Immature natural killer cell (primary cell): ENCODE data around the gene FXYD6. TPM values are rescaled to one million over a fixed set of nuclear protein-coding genes. Genes with fewer than 3 reads are reported as not detected.

Experiments used
- DNase-seq, 3 donors: peaks; one replicate each; pipeline ENCODE4 v3.0.0; 2022; ENCODE audit warnings: mixed read lengths in 1 of 3
- H3K27ac Mint-ChIP-seq, 6 donors: one replicate each; pipeline ENCODE4 v1.8.0; 2020; ENCODE audit warnings: mixed read lengths in 6 of 6, mild to moderate bottlenecking in 5 of 6, inconsistent platforms in 4 of 6, moderate library complexity in 3 of 6
- H3K27me3 Mint-ChIP-seq, 3 donors: one replicate each; pipeline ENCODE4 v1.8.0; 2020 to 2021; ENCODE audit warnings: low read depth in 3 of 3, mild to moderate bottlenecking in 3 of 3, mixed read lengths in 3 of 3, moderate library complexity in 3 of 3, inconsistent platforms in 1 of 3
- H3K36me3 Mint-ChIP-seq, 3 donors: one replicate each; pipeline ENCODE4 v1.8.0; 2020; ENCODE audit warnings: mixed read lengths in 3 of 3, inconsistent platforms in 2 of 3, mild to moderate bottlenecking in 2 of 3
- H3K4me1 Mint-ChIP-seq, 2 donors: one replicate each; pipeline ENCODE4 v1.8.0; 2020; ENCODE audit warnings: inconsistent platforms in 2 of 2, mild to moderate bottlenecking in 2 of 2, mixed read lengths in 2 of 2, moderate library complexity in 1 of 2
- H3K4me3 Mint-ChIP-seq, 5 donors: one replicate each; pipeline ENCODE4 v1.8.0; 2020; ENCODE audit warnings: mild to moderate bottlenecking in 5 of 5, mixed read lengths in 5 of 5, inconsistent platforms in 3 of 5, moderate library complexity in 3 of 5
- H3K9me3 Mint-ChIP-seq, 6 donors: one replicate each; pipeline ENCODE4 v1.8.0; 2020; ENCODE audit warnings: mild to moderate bottlenecking in 6 of 6, mixed read lengths in 6 of 6, inconsistent platforms in 4 of 6, moderate library complexity in 3 of 6
- polyA plus RNA-seq, 3 donors: library from polyadenylated mRNA; unstranded; fragments of 300-500 nt; fragmentation: Illumina TruSeq; gene quantifications; one replicate each; pipeline ENCODE4 v1.2.3, GENCODE V29; 2021

FXYD6 gene
- polyA plus RNA-seq, 3 donors from 2014 or later, result not detected

- DNase-seq, result no peak
- Mint-ChIP-seq H3K9me3 (no peaks in the 10 kb centered on the region), H3K27ac (no peak overlapping the region), H3K4me3 (no peak overlapping the region), H3K27me3 (peaks cover 12 to 26% (median 12%) of the 10 kb centered on the region in 3 donors), H3K36me3 (peaks cover 0 to 8% (median 6%) of the 10 kb centered on the region in 3 donors), H3K4me1 (peaks cover 15 to 17% of the 10 kb centered on the region in 2 donors)
These were observed 25.4 kb downstream of the FXYD6 start for GRCh38 chr11:117851106-117851505.

- Mint-ChIP-seq H3K4me3 (peak overlapping the region; percentile 12 to 40 (median 33)), H3K4me1 (peaks cover 15 to 17% of the 10 kb centered on the region in 2 donors), H3K9me3 (no peaks in the 10 kb centered on the region), H3K27me3 (peaks cover 12 to 24% (median 12%) of the 10 kb centered on the region in 3 donors), H3K27ac (peak overlapping the region in 3 of 6 donors; percentile 3 to 17 (median 8)), H3K36me3 (peaks cover 0 to 6% (median 5%) of the 10 kb centered on the region in 3 donors)
- DNase-seq, result peak; percentile 61 to 68 (median 64)
These were observed 26.6 kb downstream of the FXYD6 start for GRCh38 chr11:117849781-117850414.

GRCh38 chr11:117843666-117844484 is 32.6 kb downstream of the FXYD6 start:
- Mint-ChIP-seq H3K4me3 (no peak overlapping the region), H3K27ac (no peak overlapping the region), H3K36me3 (peaks cover 0 to 6% (median 0%) of the 10 kb centered on the region in 3 donors), H3K27me3 (peaks cover 1 to 5% (median 3%) of the 10 kb centered on the region in 3 donors), H3K9me3 (no peaks in the 10 kb centered on the region), H3K4me1 (peaks cover 0 to 2% of the 10 kb centered on the region in 2 donors)
- DNase-seq, result peak; percentile 70 to 77 (median 71)

GRCh38 chr11:117842131-117842941 is 34.1 kb downstream of the FXYD6 start:
- Mint-ChIP-seq H3K36me3 (no peaks in the 10 kb centered on the region), H3K27ac (no peak overlapping the region), H3K27me3 (peaks cover 1 to 9% (median 4%) of the 10 kb centered on the region in 3 donors)

GRCh38 chr11:117841551-117842031 is 34.9 kb downstream of the FXYD6 start:
- peaks cover 14 to 17% of the 10 kb centered on the region in 2 donors for H3K4me1 Mint-ChIP-seq
- no peaks in the 10 kb centered on the region for H3K36me3 Mint-ChIP-seq
- H3K4me3 Mint-ChIP-seq, result no peak overlapping the region
- H3K27me3 Mint-ChIP-seq, result peaks cover 1 to 9% (median 4%) of the 10 kb centered on the region in 3 donors
- no peak overlapping the region for H3K27ac Mint-ChIP-seq
- no peak for DNase-seq
- H3K9me3 Mint-ChIP-seq, result no peaks in the 10 kb centered on the region

More at GRCh38 chr11:117842131-117842941, 34.1 kb downstream of the FXYD6 start:
- DNase-seq, result no peak
- Mint-ChIP-seq H3K9me3 (no peaks in the 10 kb centered on the region), H3K4me3 (no peak overlapping the region), H3K4me1 (peaks cover 13% of the 10 kb centered on the region in 2 donors)

- no peak for DNase-seq
- H3K27ac Mint-ChIP-seq, result no peak overlapping the region
These were observed 35.4 kb downstream of the FXYD6 start for GRCh38 chr11:117840881-117841550.

GRCh38 chr11:117839936-117840813 is 36.3 kb downstream of the FXYD6 start:
- Mint-ChIP-seq H3K9me3 (no peaks in the 10 kb centered on the region), H3K4me1 (peaks cover 14 to 18% of the 10 kb centered on the region in 2 donors), H3K27me3 (peaks cover 1 to 9% (median 4%) of the 10 kb centered on the region in 3 donors), H3K27ac (no peak overlapping the region), H3K4me3 (no peak overlapping the region), H3K36me3 (no peaks in the 10 kb centered on the region)
- DNase-seq, result no peak

More at GRCh38 chr11:117840881-117841550, 35.4 kb downstream of the FXYD6 start:
- Mint-ChIP-seq H3K36me3 (no peaks in the 10 kb centered on the region), H3K27me3 (peaks cover 1 to 9% (median 4%) of the 10 kb centered on the region in 3 donors), H3K9me3 (no peaks in the 10 kb centered on the region), H3K4me1 (peaks cover 14 to 18% of the 10 kb centered on the region in 2 donors), H3K4me3 (no peak overlapping the region)

- no peak for DNase-seq
- Mint-ChIP-seq H3K27me3 (peaks cover under 1 to 9% (median 4%) of the 10 kb centered on the region in 3 donors), H3K4me3 (no peak overlapping the region), H3K36me3 (no peaks in the 10 kb centered on the region), H3K4me1 (peaks cover 14 to 18% of the 10 kb centered on the region in 2 donors), H3K27ac (no peak overlapping the region), H3K9me3 (no peaks in the 10 kb centered on the region)
These were observed 37.0 kb downstream of the FXYD6 start for GRCh38 chr11:117839380-117839881.

- H3K4me3 Mint-ChIP-seq, result no peak overlapping the region
- peaks cover 14 to 18% of the 10 kb centered on the region in 2 donors for H3K4me1 Mint-ChIP-seq
- H3K27ac Mint-ChIP-seq, result no peak overlapping the region
- peaks cover 0 to 9% (median 3%) of the 10 kb centered on the region in 3 donors for H3K27me3 Mint-ChIP-seq
- H3K9me3 Mint-ChIP-seq, result no peaks in the 10 kb centered on the region
- DNase-seq, result no peak
- H3K36me3 Mint-ChIP-seq, result no peaks in the 10 kb centered on the region
These were observed 37.6 kb downstream of the FXYD6 start for GRCh38 chr11:117838901-117839300.

- Mint-ChIP-seq H3K27me3 (peaks cover 0 to 6% (median 3%) of the 10 kb centered on the region in 3 donors), H3K4me3 (peak overlapping the region in 2 of 5 donors; percentile 48 to 71), H3K36me3 (no peaks in the 10 kb centered on the region), H3K4me1 (peaks cover 14 to 16% of the 10 kb centered on the region in 2 donors), H3K9me3 (no peaks in the 10 kb centered on the region), H3K27ac (peak overlapping the region in 2 of 6 donors; percentile 76 to 88)
- peak; percentile 31 to 61 (median 34) for DNase-seq
These were observed 38.7 kb downstream of the FXYD6 start for GRCh38 chr11:117837791-117838190.

- H3K27me3 Mint-ChIP-seq, result peaks cover 0 to 6% (median 4%) of the 10 kb centered on the region in 3 donors
- no peaks in the 10 kb centered on the region for H3K36me3 Mint-ChIP-seq
- H3K4me3 Mint-ChIP-seq, result peak overlapping the region in 3 of 5 donors; percentile 0 to 71 (median 48)
- H3K9me3 Mint-ChIP-seq, result no peaks in the 10 kb centered on the region
- peak overlapping the region in 3 of 6 donors; percentile 14 to 88 (median 76) for H3K27ac Mint-ChIP-seq
- DNase-seq, result no peak
- H3K4me1 Mint-ChIP-seq, result peaks cover 14 to 16% of the 10 kb centered on the region in 2 donors
These were observed 39.2 kb downstream of the FXYD6 start for GRCh38 chr11:117837070-117837776.
